Esophagus (tissue), 2 donors: ENCODE measurements around the gene NUCB2. TPM values are rescaled to one million over a fixed set of nuclear protein-coding genes. Genes with fewer than 3 reads are reported as not detected.
"Not testable (repeated sequence)": the region's sequence is repeated elsewhere in the genome, so short reads cannot be mapped to it uniquely, and the experiment has no call there.

Experiments
- H3K27ac ChIP-seq, 2 donors: one replicate each; pipeline ENCODE4 v1.5.1; 2013; ENCODE audit warnings: low read depth in 2 of 2, mild to moderate bottlenecking in 2 of 2, inconsistent platforms in 1 of 2, low read length in 1 of 2, moderate library complexity in 1 of 2
- H3K27me3 ChIP-seq, 2 donors: one replicate each; pipeline ENCODE4 v1.6.1; 2013; ENCODE audit warnings: low read length in 2 of 2, control low read depth in 1 of 2, mild to moderate bottlenecking in 1 of 2; ENCODE audit not compliant: insufficient read depth in 2 of 2, control insufficient read depth in 1 of 2
- H3K36me3 ChIP-seq, 2 donors: one replicate each; pipeline ENCODE4 v1.6.1; 2013; ENCODE audit warnings: low read length in 1 of 2; ENCODE audit not compliant: control insufficient read depth in 2 of 2, insufficient read depth in 2 of 2
- H3K4me1 ChIP-seq, 2 donors: one replicate each; pipeline ENCODE4 v1.6.1; 2013; ENCODE audit warnings: low read length in 1 of 2; ENCODE audit not compliant: control insufficient read depth in 2 of 2, insufficient read depth in 2 of 2
- H3K4me3 ChIP-seq, 2 donors: one replicate each; pipeline ENCODE4 v1.5.1; 2013; ENCODE audit warnings: low read length in 2 of 2, mild to moderate bottlenecking in 2 of 2, low read depth in 1 of 2, moderate library complexity in 1 of 2
- H3K9me3 ChIP-seq, 2 donors: one replicate each; pipeline ENCODE4 v1.6.1; 2013; ENCODE audit warnings: mild to moderate bottlenecking in 2 of 2, low read depth in 1 of 2, low read length in 1 of 2, moderate library complexity in 1 of 2; ENCODE audit not compliant: control insufficient read depth in 2 of 2, insufficient read depth in 1 of 2
- WGBS, 2 donors: extraction: QIAGEN DNeasy Blood & Tissue Kit; methylation state at CpG; one replicate each; pipeline ENCODE4 v1.1.7; 2013; 5-methylcytosine and 5-hydroxymethylcytosine counted together
- polyA plus RNA-seq, 2 donors: library from polyadenylated mRNA; stranded (reverse); fragments of 200-250 nt; gene quantifications; one replicate each; pipeline ENCODE4 v1.2.3, GENCODE V29; 2013
- donor health status: healthy with polysubstance abuse.
- donor health status: Bipolar disorder and iron deficiency.

NUCB2 gene
- polyA plus RNA-seq: 100 to 1,000 TPM; 174 to 326 TPM

GRCh38 chr11:17276236-17277023 lies at the start of gene NUCB2:
TSS of gene NUCB2 (plus strand) at chr11:17276739. CDS start at chr11:17295324, 18,585 bp downstream.
- WGBS, 2 donors: 0 to 1% methylated on average over 64 to 75 of the region's 75 CpGs
- Histone ChIP-seq H3K27ac (peak within 1 kb of the TSS; percentile 90 to 91), H3K4me1 (peaks cover 0 to 14% of the 10 kb centered on the region in 2 donors)

GRCh38 chr11:17228186-17228925 lies 48.2 kb upstream of the NUCB2 start:
- H3K36me3 ChIP-seq, H3K4me1 ChIP-seq, H3K9me3 ChIP-seq, H3K27ac ChIP-seq, H3K27me3 ChIP-seq, H3K4me3 ChIP-seq: not testable (repeated sequence)
- WGBS, 2 donors: 94 to 95% methylated on average over 34 to 38 of the region's 38 CpGs

More at GRCh38 chr11:17276236-17277023, at the start of gene NUCB2:
- Histone ChIP-seq H3K4me3 (peak within 1 kb of the TSS; percentile 84 to 97), H3K36me3 (no peaks in the 10 kb centered on the region), H3K27me3 (no peaks in the 10 kb centered on the region), H3K9me3 (no peaks in the 10 kb centered on the region)

GRCh38 chr11:17229481-17230152 lies 46.9 kb upstream of the NUCB2 start:
- no peak overlapping the region for H3K27ac ChIP-seq
- H3K4me1 ChIP-seq: no peaks in the 10 kb centered on the region
- WGBS, 2 donors: 75 to 77% methylated on average over 7 of the region's 7 CpGs
- no peaks in the 10 kb centered on the region for H3K27me3 ChIP-seq
- H3K9me3 ChIP-seq: no peaks in the 10 kb centered on the region
- H3K4me3 ChIP-seq: no peak overlapping the region
- H3K36me3 ChIP-seq: no peaks in the 10 kb centered on the region

- Histone ChIP-seq H3K4me1 (no peaks in the 10 kb centered on the region), H3K36me3 (no peaks in the 10 kb centered on the region), H3K27me3 (no peaks in the 10 kb centered on the region), H3K4me3 (no peak overlapping the region), H3K27ac (no peak overlapping the region), H3K9me3 (no peaks in the 10 kb centered on the region)
- WGBS, 2 donors: 64 to 69% methylated on average over 3 of the region's 3 CpGs
Observed at GRCh38 chr11:17230867-17231851, 45.4 kb upstream of the NUCB2 start.

GRCh38 chr11:17233101-17233500 lies 43.4 kb upstream of the NUCB2 start:
- Histone ChIP-seq H3K36me3 (no peaks in the 10 kb centered on the region), H3K4me1 (no peaks in the 10 kb centered on the region), H3K4me3 (no peak overlapping the region), H3K9me3 (no peaks in the 10 kb centered on the region), H3K27ac (no peak overlapping the region), H3K27me3 (no peaks in the 10 kb centered on the region)

- WGBS, 2 donors: 40 to 41% methylated on average over 3 of the region's 3 CpGs
- no peaks in the 10 kb centered on the region for H3K4me1 ChIP-seq
- no peaks in the 10 kb centered on the region for H3K9me3 ChIP-seq
- H3K4me3 ChIP-seq: no peak overlapping the region
- H3K27ac ChIP-seq: no peak overlapping the region
- no peaks in the 10 kb centered on the region for H3K36me3 ChIP-seq
- no peaks in the 10 kb centered on the region for H3K27me3 ChIP-seq
Observed at GRCh38 chr11:17238377-17238776, 38.2 kb upstream of the NUCB2 start.

- 85% methylated on average over 4 of the region's 4 CpGs for WGBS, 2 donors
Observed at GRCh38 chr11:17239927-17240326, 36.6 kb upstream of the NUCB2 start.

GRCh38 chr11:17240780-17241179 lies 35.8 kb upstream of the NUCB2 start:
- no peak overlapping the region for H3K4me3 ChIP-seq
- H3K27ac ChIP-seq: no peak overlapping the region
- H3K36me3 ChIP-seq: no peaks in the 10 kb centered on the region
- H3K27me3 ChIP-seq: no peaks in the 10 kb centered on the region
- no peaks in the 10 kb centered on the region for H3K9me3 ChIP-seq
- no peaks in the 10 kb centered on the region for H3K4me1 ChIP-seq

More at GRCh38 chr11:17239927-17240326, 36.6 kb upstream of the NUCB2 start:
- not testable (repeated sequence) for H3K9me3 ChIP-seq, H3K4me3 ChIP-seq, H3K36me3 ChIP-seq, H3K27ac ChIP-seq, H3K4me1 ChIP-seq, H3K27me3 ChIP-seq

GRCh38 chr11:17242954-17243353 lies 33.6 kb upstream of the NUCB2 start:
- H3K4me1 ChIP-seq, H3K4me3 ChIP-seq, H3K27me3 ChIP-seq, H3K27ac ChIP-seq, H3K9me3 ChIP-seq, H3K36me3 ChIP-seq: not testable (repeated sequence)
- WGBS, 2 donors: 95 to 99% methylated on average over 2 to 3 of the region's 4 CpGs
